Kidney (tissue), 14 donors: ENCODE results near the gene NPY5R. TPM values are rescaled to one million over a fixed set of nuclear protein-coding genes. Genes with fewer than 3 reads are reported as not detected.
A peak's percentile ranks its signal among the peaks of the same experiment; 100 is the strongest.

Source experiments
- DNase-seq, 5 donors: peaks; one replicate each; pipeline ENCODE4 v3.0.0-alpha.2; 2013 to 2020
- FAIRE-seq: peaks from 2 replicates; lab custom pipeline; 2012; peaks lifted over from hg19 to GRCh38; lab: Jason Lieb, UNC
- H3K27ac ChIP-seq, 2 donors: one replicate each; pipeline ENCODE4 v1.7.0; 2013; ENCODE audit warnings: low read depth in 2 of 2, low read length in 2 of 2, inconsistent platforms in 1 of 2
- H3K27me3 ChIP-seq: one replicate; pipeline ENCODE4 v1.7.1; 2013; ENCODE audit warnings: low read length, inconsistent platforms; ENCODE audit not compliant: control insufficient read depth, insufficient read depth
- H3K36me3 ChIP-seq, 3 donors: one replicate each; pipeline versions ENCODE4 v1.7.0 to v1.7.1; 2013; ENCODE audit warnings: low read length in 3 of 3, control low read depth in 1 of 3, inconsistent platforms in 1 of 3; ENCODE audit not compliant: insufficient read depth in 3 of 3, control insufficient read depth in 2 of 3
- H3K4me1 ChIP-seq, 3 donors: one replicate each; pipeline versions ENCODE4 v1.7.0 to v1.7.1; 2013; ENCODE audit warnings: low read length in 3 of 3, inconsistent platforms in 1 of 3, low read depth in 1 of 3; ENCODE audit not compliant: control insufficient read depth in 2 of 3, insufficient read depth in 2 of 3
- H3K4me3 ChIP-seq, 3 donors: one replicate each; pipeline versions ENCODE4 v1.7.0 to v1.8.1; 2013; ENCODE audit warnings: low read length in 3 of 3, control low read depth in 1 of 3, inconsistent platforms in 1 of 3
- H3K9ac ChIP-seq, 3 donors: one replicate each; pipeline versions ENCODE4 v1.7.0 to v1.7.1; 2013; ENCODE audit warnings: low read length in 3 of 3, control low read depth in 1 of 3, inconsistent platforms in 1 of 3
- H3K9me3 ChIP-seq, 3 donors: one replicate each; pipeline versions ENCODE4 v1.7.0 to v1.7.1; 2013; ENCODE audit warnings: low read length in 3 of 3, control low read depth in 1 of 3, inconsistent platforms in 1 of 3; ENCODE audit not compliant: control insufficient read depth in 2 of 3, insufficient read depth in 1 of 3
- CTCF ChIP-seq: IDR thresholded peaks from 3 replicates; pipeline ENCODE4 v1.5.1; 2012; ENCODE audit warnings: mild to moderate bottlenecking, moderate library complexity, borderline replicate concordance; ENCODE audit not compliant: insufficient read depth; ENCODE audit errors: extremely low read depth
- intact Hi-C: fragments of 100-400 bp; cut with DNase I; formaldehyde crosslinking; loops from one replicate; pipeline ENCODE4 v1.11.1; 2022
- polyA plus RNA-seq: library from polyadenylated mRNA; stranded (reverse); fragments of 350-450 nt; fragmentation: Illumina TruSeq; extraction: RNeasy Lipid Tissue Mini Kit (QIAGEN cat#74804); gene quantifications from one replicate; pipeline ENCODE4 v1.2.3, GENCODE V29; 2014; ENCODE audit warnings: low read depth, low replicate concordance; ENCODE audit not compliant: insufficient read depth
- total RNA-seq: library from RNA; stranded (reverse); fragmentation: NEBNext Ultra II Directional; extraction: Animal tissue kit (Norgen Biotek cat#: 25700); gene quantifications from one replicate; pipeline ENCODE4 v1.2.1, GENCODE V29; 2021
- donor health status: control.
- donor health status: control.
- donor health status: control.
- donor health status: control.
- donor health status: control.
- donor health status: DM: yes; HTN: yes; CAD: no.
- donor health status: Normal renal cell carcinoma (clear cell type).

The NPY5R gene
- total and polyA plus RNA-seq, 2 donors from 2014 or later = 1.2 to 3.0 TPM

DNA sequence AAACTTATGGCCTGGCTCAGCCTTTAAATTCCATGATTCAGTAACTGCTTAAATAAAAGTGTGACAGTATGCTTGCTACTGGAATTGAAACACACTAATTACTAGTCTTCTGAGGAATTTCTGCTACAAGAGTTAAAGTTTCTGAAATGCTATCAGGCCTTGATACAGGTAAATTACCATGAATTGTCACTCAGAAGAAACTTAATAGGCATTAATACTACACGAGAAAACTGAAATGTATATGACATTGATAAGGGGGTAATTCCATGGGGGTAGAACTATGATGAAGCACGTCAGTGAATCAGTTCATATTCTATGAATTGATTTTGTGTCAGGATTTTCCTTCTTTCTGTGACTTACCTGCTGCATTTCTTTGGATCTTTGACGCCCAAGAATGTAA, 8.3 kb upstream of the NPY5R start:
- Histone ChIP-seq H3K4me1 (no peaks in the 10 kb centered on the region), H3K9ac (no peak overlapping the region), H3K36me3 (no peaks in the 10 kb centered on the region), H3K27ac (no peak overlapping the region), H3K27me3 (peaks cover 9% of the 10 kb centered on the region), H3K4me3 (no peak overlapping the region), H3K9me3 (no peaks in the 10 kb centered on the region)
- no peak for DNase-seq
- no peak for FAIRE-seq
- intact Hi-C loops = no loop called here
- no peak for TF ChIP-seq CTCF

GRCh38 chr4:163344147-163345125, 744 bp downstream of the NPY5R start:
- H3K9ac ChIP-seq = peak overlapping the region in 1 of 3 donors; percentile 55
- H3K36me3 ChIP-seq = peaks cover 0 to 2% (median 0%) of the 10 kb centered on the region in 3 donors
- peak overlapping the region; percentile 58 to 76 for H3K27ac ChIP-seq
- H3K4me3 ChIP-seq = peak overlapping the region; percentile 37 to 76 (median 70)
- DNase-seq = peak in 4 of 5 donors; percentile 44 to 62 (median 48)
- intact Hi-C loops = no loop called here
- H3K4me1 ChIP-seq = no peaks in the 10 kb centered on the region
- H3K27me3 ChIP-seq = peaks cover 31% of the 10 kb centered on the region
- no peaks in the 10 kb centered on the region for H3K9me3 ChIP-seq
- FAIRE-seq = no peak
- no peak for TF ChIP-seq CTCF

DNA sequence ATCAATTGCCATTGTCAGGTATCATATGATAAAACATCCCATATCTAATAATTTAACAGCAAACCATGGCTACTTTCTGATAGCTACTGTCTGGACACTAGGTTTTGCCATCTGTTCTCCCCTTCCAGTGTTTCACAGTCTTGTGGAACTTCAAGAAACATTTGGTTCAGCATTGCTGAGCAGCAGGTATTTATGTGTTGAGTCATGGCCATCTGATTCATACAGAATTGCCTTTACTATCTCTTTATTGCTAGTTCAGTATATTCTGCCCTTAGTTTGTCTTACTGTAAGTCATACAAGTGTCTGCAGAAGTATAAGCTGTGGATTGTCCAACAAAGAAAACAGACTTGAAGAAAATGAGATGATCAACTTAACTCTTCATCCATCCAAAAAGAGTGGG, 7.0 kb downstream of the NPY5R start:
- Histone ChIP-seq H3K27ac (no peak overlapping the region), H3K9me3 (no peaks in the 10 kb centered on the region), H3K27me3 (peaks cover 2% of the 10 kb centered on the region), H3K4me3 (no peak overlapping the region), H3K9ac (no peak overlapping the region), H3K36me3 (peaks cover 0 to 2% (median 0%) of the 10 kb centered on the region in 3 donors), H3K4me1 (no peaks in the 10 kb centered on the region)
- FAIRE-seq (no peak), DNase-seq (no peak)
- intact Hi-C loops = no loop called here
- TF ChIP-seq CTCF = no peak
